GM12878 (cell line): ENCODE results near the gene ZSWIM6. TPM values are rescaled to one million over a fixed set of nuclear protein-coding genes. Genes with fewer than 3 reads are reported as not detected.

ENCODE experiments used
- CBX3 ChIP-seq: fragments of 200-600 bp; sonication (generic); IDR thresholded peaks from 2 replicates; pipeline ENCODE4 v1.6.1; 2016; ENCODE audit warnings: low read depth, borderline replicate concordance
- E2F8 ChIP-seq: fragments of 450-650 bp; IDR thresholded peaks from 2 replicates; pipeline ENCODE4 v1.6.1; 2018; ENCODE audit warnings: mild to moderate bottlenecking, low read depth, moderate library complexity; ENCODE audit not compliant: partially characterized antibody
- GABPA ChIP-seq: IDR thresholded peaks from 2 replicates; pipeline ENCODE4 v1.6.1; 2014; ENCODE audit warnings: antibody characterized with exemption, low read depth, mild to moderate bottlenecking, inconsistent platforms
- MYC ChIP-seq: IDR thresholded peaks from 2 replicates; pipeline ENCODE4 v1.6.1; 2011; ENCODE audit warnings: mild to moderate bottlenecking, low read length, moderate library complexity, inconsistent platforms; ENCODE audit not compliant: insufficient read depth, insufficient replicate concordance, insufficient read length, severe bottlenecking
- POU2F2 ChIP-seq: IDR thresholded peaks from 3 replicates; pipeline ENCODE4 v1.6.1; 2011; ENCODE audit warnings: low read depth, mild to moderate bottlenecking, low read length, borderline replicate concordance
- TCF12 ChIP-seq: IDR thresholded peaks from 2 replicates; pipeline ENCODE4 v1.6.1; 2011; ENCODE audit warnings: low read depth, mild to moderate bottlenecking, low read length
- TCF3 ChIP-seq: IDR thresholded peaks from 2 replicates; pipeline ENCODE4 v1.6.1; 2012; ENCODE audit warnings: low read depth, mild to moderate bottlenecking, low read length, borderline replicate concordance; ENCODE audit not compliant: insufficient read depth
- polyA plus RNA-seq, 11 experiments: library from polyadenylated mRNA; depleted of rRNA in 4 of 11; unstranded in 6 of 11; stranded (reverse) in 5 of 11; fragments of >200 nt; fragmentation: Nextera tagmentation in 4 of 11; fragmentation: Illumina TruSeq in 1 of 11; extraction: Ambion mirVana in 4 of 11; extraction: Trizol in 1 of 11; gene quantifications; 1 replicate in 1 of 11; 2 replicates in 10 of 11; pipeline versions ENCODE4 v1.2.1 to v1.2.3, GENCODE V29; 2011 to 2016; ENCODE audit warnings: inconsistent platforms in 2 of 11, missing spikeins in 2 of 11, low read depth in 1 of 11
- total RNA-seq, 4 experiments: library from RNA; depleted of rRNA in 3 of 4; stranded (reverse); fragments of >200 nt in 3 of 4; fragmentation: Illumina TruSeq in 1 of 4; extraction: Trizol in 1 of 4; gene quantifications; 2 replicates each; pipeline versions ENCODE4 v1.2.1 to v1.2.3, GENCODE V29; 2013 to 2021
- TF ChIP-seq, protein P1 (sequence below): fragments of 450-650 bp; IDR thresholded peaks from 2 replicates; pipeline ENCODE4 v1.6.1; 2016; ENCODE audit warnings: mild to moderate bottlenecking, moderate library complexity, borderline replicate concordance
- TF ChIP-seq, protein P2 (sequence below): IDR thresholded peaks from 2 replicates; pipeline ENCODE4 v1.6.1; 2011; ENCODE audit warnings: borderline replicate concordance, low read depth, mild to moderate bottlenecking, moderate library complexity, low read length; ENCODE audit not compliant: insufficient read depth, poor library complexity, severe bottlenecking

Gene ZSWIM6
- total and polyA plus RNA-seq, 10 of the 15 experiments (the other 5 are each of a cell fraction or from before 2014, with no cell fraction given) = 0.53 to 6.2 (median 3.4) TPM

- TF ChIP-seq, protein P1, sequence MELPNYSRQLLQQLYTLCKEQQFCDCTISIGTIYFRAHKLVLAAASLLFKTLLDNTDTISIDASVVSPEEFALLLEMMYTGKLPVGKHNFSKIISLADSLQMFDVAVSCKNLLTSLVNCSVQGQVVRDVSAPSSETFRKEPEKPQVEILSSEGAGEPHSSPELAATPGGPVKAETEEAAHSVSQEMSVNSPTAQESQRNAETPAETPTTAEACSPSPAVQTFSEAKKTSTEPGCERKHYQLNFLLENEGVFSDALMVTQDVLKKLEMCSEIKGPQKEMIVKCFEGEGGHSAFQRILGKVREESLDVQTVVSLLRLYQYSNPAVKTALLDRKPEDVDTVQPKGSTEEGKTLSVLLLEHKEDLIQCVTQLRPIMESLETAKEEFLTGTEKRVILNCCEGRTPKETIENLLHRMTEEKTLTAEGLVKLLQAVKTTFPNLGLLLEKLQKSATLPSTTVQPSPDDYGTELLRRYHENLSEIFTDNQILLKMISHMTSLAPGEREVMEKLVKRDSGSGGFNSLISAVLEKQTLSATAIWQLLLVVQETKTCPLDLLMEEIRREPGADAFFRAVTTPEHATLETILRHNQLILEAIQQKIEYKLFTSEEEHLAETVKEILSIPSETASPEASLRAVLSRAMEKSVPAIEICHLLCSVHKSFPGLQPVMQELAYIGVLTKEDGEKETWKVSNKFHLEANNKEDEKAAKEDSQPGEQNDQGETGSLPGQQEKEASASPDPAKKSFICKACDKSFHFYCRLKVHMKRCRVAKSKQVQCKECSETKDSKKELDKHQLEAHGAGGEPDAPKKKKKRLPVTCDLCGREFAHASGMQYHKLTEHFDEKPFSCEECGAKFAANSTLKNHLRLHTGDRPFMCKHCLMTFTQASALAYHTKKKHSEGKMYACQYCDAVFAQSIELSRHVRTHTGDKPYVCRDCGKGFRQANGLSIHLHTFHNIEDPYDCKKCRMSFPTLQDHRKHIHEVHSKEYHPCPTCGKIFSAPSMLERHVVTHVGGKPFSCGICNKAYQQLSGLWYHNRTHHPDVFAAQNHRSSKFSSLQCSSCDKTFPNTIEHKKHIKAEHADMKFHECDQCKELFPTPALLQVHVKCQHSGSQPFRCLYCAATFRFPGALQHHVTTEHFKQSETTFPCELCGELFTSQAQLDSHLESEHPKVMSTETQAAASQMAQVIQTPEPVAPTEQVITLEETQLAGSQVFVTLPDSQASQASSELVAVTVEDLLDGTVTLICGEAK = no peak
- TF ChIP-seq TCF3 (no peak), GABPA (no peak), CBX3 (no peak), MYC (no peak), TCF12 (no peak), POU2F2 (no peak), E2F8 (no peak)
- TF ChIP-seq, protein P2, sequence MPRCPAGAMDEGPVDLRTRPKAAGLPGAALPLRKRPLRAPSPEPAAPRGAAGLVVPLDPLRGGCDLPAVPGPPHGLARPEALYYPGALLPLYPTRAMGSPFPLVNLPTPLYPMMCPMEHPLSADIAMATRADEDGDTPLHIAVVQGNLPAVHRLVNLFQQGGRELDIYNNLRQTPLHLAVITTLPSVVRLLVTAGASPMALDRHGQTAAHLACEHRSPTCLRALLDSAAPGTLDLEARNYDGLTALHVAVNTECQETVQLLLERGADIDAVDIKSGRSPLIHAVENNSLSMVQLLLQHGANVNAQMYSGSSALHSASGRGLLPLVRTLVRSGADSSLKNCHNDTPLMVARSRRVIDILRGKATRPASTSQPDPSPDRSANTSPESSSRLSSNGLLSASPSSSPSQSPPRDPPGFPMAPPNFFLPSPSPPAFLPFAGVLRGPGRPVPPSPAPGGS = no peak
Observed at GRCh38 chr5:61471352-61471751, 139.3 kb downstream of the ZSWIM6 start (continued).
